Heart right ventricle (tissue), 16 donors: ENCODE results near the gene MED10. TPM values are rescaled to one million over a fixed set of nuclear protein-coding genes. Genes with fewer than 3 reads are reported as not detected.

Experiments used
- ATAC-seq, 8 donors: fragments of 200-7000 bp; cut with Tn5 transposase; one replicate each; pipeline ENCODE4 v1.9.1; 2020; ENCODE audit warnings: mild to moderate bottlenecking in 8 of 8, moderate library complexity in 8 of 8, moderate number of reproducible peaks in 1 of 8
- DNase-seq, 2 donors: peaks; one replicate each; pipeline ENCODE4 v3.0.0-alpha.2; 2020
- H3K27ac ChIP-seq, 10 donors: fragments of 200-600 bp; sonication (generic) in 2 of 10; one replicate each; pipeline versions ENCODE4 v1.5.0 to v1.8.0; 2020 to 2022; ENCODE audit warnings: mild to moderate bottlenecking in 3 of 10
- H3K27me3 ChIP-seq, 7 donors: fragments of 200-600 bp; one replicate each; pipeline ENCODE4 v1.8.0; 2021 to 2022; ENCODE audit warnings: mild to moderate bottlenecking in 2 of 7
- H3K36me3 ChIP-seq, 9 donors: fragments of 200-600 bp; sonication (generic) in 1 of 9; one replicate each; pipeline versions ENCODE4 v1.5.0 to v1.8.0; 2020 to 2022; ENCODE audit warnings: mild to moderate bottlenecking in 2 of 9
- H3K4me1 ChIP-seq, 9 donors: fragments of 200-600 bp; sonication (generic) in 1 of 9; one replicate each; pipeline versions ENCODE4 v1.5.0 to v1.8.0; 2020 to 2022; ENCODE audit warnings: mild to moderate bottlenecking in 4 of 9
- H3K4me3 ChIP-seq, 10 donors: fragments of 200-600 bp; sonication (generic) in 2 of 10; one replicate each; pipeline versions ENCODE4 v1.5.0 to v1.8.0; 2020 to 2022; ENCODE audit warnings: mild to moderate bottlenecking in 7 of 10, moderate library complexity in 2 of 10
- H3K9me3 ChIP-seq, 11 donors: fragments of 200-600 bp in 10 of 11; sonication (generic) in 2 of 11; one replicate each; pipeline versions ENCODE4 v1.5.0 to v1.8.0; 2013 to 2022; ENCODE audit warnings: mild to moderate bottlenecking in 2 of 11, control low read depth in 1 of 11, moderate library complexity in 1 of 11
- CTCF ChIP-seq, 9 donors: fragments of 200-600 bp; sonication (generic) in 2 of 9; IDR thresholded peaks; one replicate each; pipeline versions ENCODE4 v1.5.0 to v1.8.0; 2021 to 2022; ENCODE audit warnings: antibody characterized with exemption in 9 of 9, mild to moderate bottlenecking in 5 of 9, moderate library complexity in 1 of 9
- WGBS, 2 donors: extraction: QIAGEN DNeasy Blood & Tissue Kit; methylation state at CpG; one replicate each; pipeline ENCODE4 v1.1.7; 2013; ENCODE audit warnings: inconsistent platforms in 1 of 2; 5-methylcytosine and 5-hydroxymethylcytosine counted together
- intact Hi-C, 10 donors: fragments of 100-400 bp; cut with DNase I; formaldehyde crosslinking; loops; one replicate each; pipeline versions ENCODE4 v1.11.1 to v1.14.2; 2022
- polyA plus RNA-seq, 2 donors: library from polyadenylated mRNA; stranded (reverse); fragments of 200-250 nt; gene quantifications; one replicate each; pipeline ENCODE4 v1.2.3, GENCODE V29; 2013
- total RNA-seq, 10 donors: library from RNA; stranded (reverse); fragmentation: NEBNext Ultra II Directional in 3 of 10; extraction: Animal tissue kit (Norgen Biotek cat#: 25700) in 3 of 10; gene quantifications; one replicate each; pipeline versions ENCODE4 v1.2.1 to v1.2.4, GENCODE V29; 2021 to 2023
- donor health status: Arrhythmogenic right ventricular cardiomyopathy.
- donor health status: ischemic (EF 13 %, LVEDD 7.1; RV severe dilation, severe dysfunction).
- donor health status: healthy with polysubstance abuse.
- donor health status: DM: no; HTN: yes; CAD: no.
- donor health status: DM: no; HTN: no; CAD: no.
- donor health status: ischemic (EF 25% LVEDD 6.9; RV normal size, moderate dysfunction).
- donor health status: ischemic (EF 25% LVEDD 5.7; RV mildly dilated, moderate dysfunction).
- donor health status: healthy.
- donor health status: DM: yes; HTN: yes; CAD: no.
- donor health status: Ischemic cardiomyopathy.
- donor health status: ischemic (EF 35%, LVEDD 5.7; RV mildly dilated, moderate dysfunction).
- donor health status: nonischemic (EF 11% LVEDD 7.7; RV severe dilation, severe dysfunction).
- donor health status: DM: yes; HTN: yes; CAD: no.
- donor health status: PGD.
- donor health status: ischemic (EF 29% LVEDD 5.4; RV normal size, mild dysfunction).
- donor health status: nonischemic (EF 23%, LVEDD 6.1; RV moderate dilation, normal function).

Gene MED10
- total and polyA plus RNA-seq, 12 donors, result 15.3 to 45.4 (median 22.8) TPM

GRCh38 chr5:6395621-6396020 is 17.3 kb upstream of the MED10 start:
- no peaks in the 10 kb centered on the region for H3K4me1 ChIP-seq
- H3K36me3 ChIP-seq, result no peaks in the 10 kb centered on the region
- no peak overlapping the region for H3K4me3 ChIP-seq
- TF ChIP-seq CTCF (IDR thresholded peaks at IDR 0.05), result no peak
- WGBS, 2 donors, result 87 to 88% methylated on average over 3 of the region's 3 CpGs
- peaks cover 0 to 6% (median 0%) of the 10 kb centered on the region in 11 donors for H3K9me3 ChIP-seq
- ATAC-seq (no peak), DNase-seq (no peak)
- H3K27ac ChIP-seq, result no peak overlapping the region
- H3K27me3 ChIP-seq, result peaks cover 0 to 20% (median 1%) of the 10 kb centered on the region in 7 donors
- intact Hi-C loops, result loop anchor here in 1 of 10 donors (10.0 kb wide), 1 partner anchor 179 kb away; no protein-coding TSS in a partner anchor

- Histone ChIP-seq H3K36me3 (no peaks in the 10 kb centered on the region), H3K4me3 (no peak overlapping the region), H3K9me3 (peaks cover 0 to 6% (median 0%) of the 10 kb centered on the region in 11 donors), H3K27me3 (peaks cover 0 to 20% (median 7%) of the 10 kb centered on the region in 7 donors), H3K27ac (no peak overlapping the region), H3K4me1 (no peaks in the 10 kb centered on the region)
- DNase-seq, result no peak
- TF ChIP-seq CTCF (IDR thresholded peaks at IDR 0.05), result no peak
- WGBS, 2 donors, result 61 to 67% methylated on average over 7 of the region's 7 CpGs
- no peak for ATAC-seq
- intact Hi-C loops, result loop anchor here in 1 of 10 donors (10.0 kb wide), 1 partner anchor 180 kb away; no protein-coding TSS in a partner anchor
Measured at GRCh38 chr5:6395102-6395445, 16.7 kb upstream of the MED10 start.

GRCh38 chr5:6394429-6395101 is 16.2 kb upstream of the MED10 start:
- no peaks in the 10 kb centered on the region for H3K4me1 ChIP-seq
- peaks cover 0 to 6% (median 0%) of the 10 kb centered on the region in 11 donors for H3K9me3 ChIP-seq
- ATAC-seq (no peak), DNase-seq (no peak)
- H3K36me3 ChIP-seq, result no peaks in the 10 kb centered on the region
- no peak for TF ChIP-seq CTCF (IDR thresholded peaks at IDR 0.05)
- intact Hi-C loops, result loop anchor here in 1 of 10 donors (10.0 kb wide), 1 partner anchor 180 kb away; no protein-coding TSS in a partner anchor
- peaks cover 0 to 20% (median 7%) of the 10 kb centered on the region in 7 donors for H3K27me3 ChIP-seq
- no peak overlapping the region for H3K27ac ChIP-seq
- WGBS, 2 donors, result 89% methylated on average over 12 of the region's 12 CpGs
- H3K4me3 ChIP-seq, result no peak overlapping the region

- Histone ChIP-seq H3K27ac (no peak overlapping the region), H3K4me1 (no peaks in the 10 kb centered on the region), H3K9me3 (peaks cover 0 to 6% (median 0%) of the 10 kb centered on the region in 11 donors), H3K36me3 (no peaks in the 10 kb centered on the region), H3K4me3 (no peak overlapping the region), H3K27me3 (peaks cover 0 to 20% (median 7%) of the 10 kb centered on the region in 7 donors)
- DNase-seq (no peak), ATAC-seq (no peak)
- intact Hi-C loops, result loop anchor here in 1 of 10 donors (10.0 kb wide), 1 partner anchor 181 kb away; no protein-coding TSS in a partner anchor
- 86 to 99% methylated on average over 2 of the region's 2 CpGs for WGBS, 2 donors
- TF ChIP-seq CTCF (IDR thresholded peaks at IDR 0.05), result no peak
Measured at GRCh38 chr5:6393596-6394194, 15.3 kb upstream of the MED10 start.
